LNCAP (cell line): ENCODE results near the gene SPATA13.

Experiments
- TF ChIP-seq, protein P1 (sequence below): fragments of 450-650 bp; IDR thresholded peaks from 2 replicates; pipeline ENCODE4 v1.5.1; 2017; ENCODE audit warnings: mild to moderate bottlenecking

SPATA13 gene

DNA sequence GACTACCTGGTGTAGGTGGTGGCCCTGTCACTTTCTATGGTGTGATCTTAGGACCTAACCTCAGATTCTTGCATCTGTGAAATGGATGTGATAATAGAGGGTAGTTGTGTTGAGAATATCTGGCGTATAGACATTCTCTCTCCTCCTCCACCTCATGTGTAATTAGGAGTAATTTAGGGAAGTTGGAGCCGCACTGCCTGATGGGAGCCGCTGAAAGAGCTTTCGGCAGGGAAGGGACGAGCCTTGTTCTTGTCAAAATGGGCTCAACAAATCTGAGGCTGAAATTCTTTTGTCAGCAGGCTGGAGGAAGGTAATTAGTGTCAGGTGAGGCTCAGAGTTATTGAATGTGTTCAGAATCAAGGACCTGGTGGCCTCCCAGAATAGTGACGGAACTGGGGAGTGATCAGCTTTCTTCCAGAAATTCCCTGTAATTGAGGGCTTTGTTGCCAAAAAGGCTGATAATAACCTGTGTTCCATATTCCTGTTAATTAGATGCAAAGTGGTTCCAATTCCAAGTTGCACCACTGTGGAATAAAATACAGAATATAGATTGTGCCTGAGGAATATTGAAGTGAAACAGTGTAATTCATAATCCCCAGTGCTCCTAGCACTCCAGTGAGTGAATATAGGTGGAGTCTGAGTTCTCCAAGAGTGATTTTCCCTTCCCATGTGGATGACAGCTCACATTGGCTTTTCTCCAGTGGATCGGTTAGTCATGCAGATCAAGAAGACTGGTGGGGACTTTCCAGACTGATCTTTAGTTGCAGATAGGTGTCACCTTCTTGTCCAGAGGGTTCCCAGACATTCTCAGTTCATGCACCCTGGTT, 47.5 kb downstream of the SPATA13 start:
- TF ChIP-seq, protein P1, sequence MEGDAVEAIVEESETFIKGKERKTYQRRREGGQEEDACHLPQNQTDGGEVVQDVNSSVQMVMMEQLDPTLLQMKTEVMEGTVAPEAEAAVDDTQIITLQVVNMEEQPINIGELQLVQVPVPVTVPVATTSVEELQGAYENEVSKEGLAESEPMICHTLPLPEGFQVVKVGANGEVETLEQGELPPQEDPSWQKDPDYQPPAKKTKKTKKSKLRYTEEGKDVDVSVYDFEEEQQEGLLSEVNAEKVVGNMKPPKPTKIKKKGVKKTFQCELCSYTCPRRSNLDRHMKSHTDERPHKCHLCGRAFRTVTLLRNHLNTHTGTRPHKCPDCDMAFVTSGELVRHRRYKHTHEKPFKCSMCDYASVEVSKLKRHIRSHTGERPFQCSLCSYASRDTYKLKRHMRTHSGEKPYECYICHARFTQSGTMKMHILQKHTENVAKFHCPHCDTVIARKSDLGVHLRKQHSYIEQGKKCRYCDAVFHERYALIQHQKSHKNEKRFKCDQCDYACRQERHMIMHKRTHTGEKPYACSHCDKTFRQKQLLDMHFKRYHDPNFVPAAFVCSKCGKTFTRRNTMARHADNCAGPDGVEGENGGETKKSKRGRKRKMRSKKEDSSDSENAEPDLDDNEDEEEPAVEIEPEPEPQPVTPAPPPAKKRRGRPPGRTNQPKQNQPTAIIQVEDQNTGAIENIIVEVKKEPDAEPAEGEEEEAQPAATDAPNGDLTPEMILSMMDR = no peak

DNA sequence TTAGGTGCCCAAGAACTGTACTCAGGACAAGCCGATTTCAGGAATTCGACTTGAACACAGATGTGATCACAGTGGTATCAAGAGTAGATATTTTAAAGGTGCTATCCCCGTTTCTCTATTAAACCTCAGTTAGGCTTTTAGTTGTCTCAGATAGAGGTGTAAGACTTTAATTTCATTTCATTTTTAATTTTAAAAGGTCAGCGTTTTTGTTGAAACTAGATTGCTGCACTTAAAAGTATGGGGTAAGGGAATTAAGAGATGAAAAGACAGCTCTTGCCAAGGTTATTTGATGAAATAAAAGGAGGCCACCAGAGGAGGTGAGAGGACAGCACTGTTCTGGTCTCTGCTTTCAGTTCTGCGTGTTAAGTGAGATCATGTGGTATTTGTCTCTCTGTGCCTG, 48.6 kb downstream of the SPATA13 start:
- TF ChIP-seq, protein P1 = no peak

DNA sequence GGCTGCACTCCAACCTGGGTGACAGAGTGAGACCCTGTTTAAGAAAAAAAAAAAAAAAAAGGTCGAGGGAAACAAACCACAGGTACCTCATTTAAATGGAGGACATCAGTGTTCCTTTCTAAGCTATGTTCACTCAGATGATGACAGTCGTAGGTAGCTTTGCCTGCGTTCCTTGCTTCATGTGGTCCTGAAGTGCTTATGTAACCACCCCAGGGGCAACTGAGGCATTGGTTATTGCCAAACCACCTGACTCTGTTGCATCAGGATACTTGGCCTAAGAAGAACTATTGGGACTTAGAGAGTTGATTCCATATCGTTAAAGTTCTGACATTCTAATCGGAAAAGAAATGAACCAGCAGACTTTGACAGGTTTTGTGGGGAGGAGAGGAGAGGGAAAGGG, 51.7 kb downstream of the SPATA13 start:
- TF ChIP-seq, protein P1 = no peak

DNA sequence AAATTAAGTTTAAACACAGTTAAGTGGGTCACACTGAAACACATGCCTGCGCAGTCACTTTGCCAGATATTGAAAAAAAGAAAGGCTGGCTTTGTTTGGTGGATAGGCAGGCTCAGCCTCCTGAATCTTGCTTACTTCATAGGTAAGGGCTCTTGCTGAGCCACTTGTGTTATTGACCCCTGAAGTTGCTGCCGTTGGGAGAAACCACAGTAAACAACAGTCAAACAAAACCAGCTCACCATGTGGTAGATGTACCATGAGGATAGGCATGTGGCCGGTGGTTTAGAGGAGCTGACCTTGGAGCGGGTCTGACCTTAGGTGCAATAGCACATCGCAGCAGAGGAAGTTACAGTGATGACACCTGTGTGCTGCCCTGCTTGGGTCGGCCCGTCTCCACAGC, 52.2 kb downstream of the SPATA13 start:
- TF ChIP-seq, protein P1 = no peak

DNA sequence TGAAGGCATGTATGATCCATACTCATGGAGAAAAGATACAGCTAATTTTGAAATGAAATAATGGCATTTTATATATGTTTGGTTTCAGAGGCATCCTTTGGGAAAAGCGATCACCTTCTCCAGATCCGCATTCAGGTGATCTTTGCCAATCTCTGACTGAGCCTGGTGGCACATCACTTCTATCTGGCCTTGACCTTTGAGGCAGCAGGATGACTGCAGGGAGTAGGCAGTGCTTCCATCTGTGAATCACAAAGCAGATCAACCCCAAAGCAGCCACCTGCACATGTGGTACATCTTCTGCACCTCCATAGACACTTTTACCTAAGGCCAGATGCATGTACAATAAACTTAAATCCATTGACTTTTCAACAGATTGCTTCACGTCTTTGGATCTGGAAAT, 53.4 kb downstream of the SPATA13 start:
- TF ChIP-seq, protein P1 = no peak

DNA sequence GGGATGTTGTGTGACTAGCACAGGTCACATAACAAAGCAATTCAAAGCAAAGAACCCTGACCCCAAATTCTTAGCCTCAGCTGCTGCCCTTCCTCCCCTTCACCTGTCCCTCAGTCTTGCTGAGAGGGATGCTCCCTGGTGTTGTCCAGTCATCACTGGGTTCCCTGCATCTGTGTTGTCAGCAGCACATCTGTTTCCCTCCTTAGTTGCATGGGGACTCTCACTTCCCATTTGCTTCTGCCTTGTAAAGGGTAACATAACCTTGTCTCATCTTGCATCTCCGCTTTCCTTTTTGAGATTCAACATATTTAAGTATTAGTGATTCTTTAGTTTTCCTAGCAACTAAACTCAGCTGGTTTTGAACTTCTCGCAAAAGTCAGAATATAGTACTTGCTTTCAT, 54.0 kb downstream of the SPATA13 start:
- TF ChIP-seq, protein P1 = no peak

DNA sequence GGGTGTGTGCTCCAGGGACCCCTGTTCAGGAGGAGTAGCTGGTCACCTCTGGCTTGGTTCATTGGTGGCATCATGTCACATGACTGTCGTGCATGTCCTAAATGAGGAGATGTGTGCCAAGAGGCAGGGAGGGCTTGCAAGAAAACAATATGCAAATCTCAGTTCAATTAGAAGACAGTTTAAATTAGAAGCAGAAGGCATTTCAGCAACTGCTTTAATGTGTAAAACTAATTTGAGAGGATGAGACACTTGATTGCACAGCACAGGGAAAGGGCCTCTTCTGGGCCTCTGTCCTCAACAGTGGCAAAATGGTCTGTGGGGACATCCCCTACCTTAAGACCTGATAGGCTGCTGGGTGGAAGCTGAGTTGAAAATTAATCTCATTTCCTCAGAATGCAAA, 54.6 kb downstream of the SPATA13 start:
- TF ChIP-seq, protein P1 = no peak

DNA sequence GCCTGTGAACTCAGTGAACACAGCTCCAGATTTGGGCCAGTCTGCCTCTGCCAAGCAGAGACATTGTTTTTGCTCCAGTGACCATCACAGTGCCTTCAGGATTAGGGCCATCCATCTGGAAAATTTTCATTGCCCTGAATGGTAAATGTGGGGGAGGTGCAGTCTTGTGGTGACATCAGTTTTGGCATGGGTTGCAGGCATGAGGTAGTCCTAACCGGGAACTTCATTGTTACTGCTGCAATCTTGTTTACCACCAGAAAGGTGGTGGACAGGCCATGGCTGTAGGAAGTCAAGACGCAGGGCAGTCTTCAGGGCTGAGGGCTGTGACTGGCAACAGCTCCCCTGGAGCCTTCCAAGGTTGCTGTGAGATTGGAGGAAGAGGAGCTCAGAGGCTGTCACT, 55.2 kb downstream of the SPATA13 start:
- TF ChIP-seq, protein P1 = no peak
